HEK293 (cell line): ENCODE data around the gene CNMD.

Experiments
- EGR2 ChIP-seq: fragments of 450-650 bp; formaldehyde crosslinking; IDR thresholded peaks from 2 replicates; pipeline ENCODE4 v1.5.1; 2016; ENCODE audit warnings: low read depth, missing biosample characterization, missing genetic modification characterization
- SALL2 ChIP-seq: fragments of 450-650 bp; formaldehyde crosslinking; IDR thresholded peaks from 2 replicates; pipeline ENCODE4 v1.5.0; 2017; ENCODE audit warnings: missing biosample characterization, mild to moderate bottlenecking, missing genetic modification characterization, borderline replicate concordance
- ZNF121 ChIP-seq: fragments of 450-650 bp; formaldehyde crosslinking; IDR thresholded peaks from 2 replicates; pipeline ENCODE4 v1.5.1; 2016; ENCODE audit warnings: missing biosample characterization, missing genetic modification characterization
- ZNF140 ChIP-seq: fragments of 450-650 bp; formaldehyde crosslinking; IDR thresholded peaks from 2 replicates; pipeline ENCODE4 v1.5.1; 2016; ENCODE audit warnings: missing biosample characterization, missing genetic modification characterization
- ZNF510 ChIP-seq: fragments of 450-650 bp; formaldehyde crosslinking; IDR thresholded peaks from 2 replicates; pipeline ENCODE4 v1.5.1; 2018; ENCODE audit warnings: mild to moderate bottlenecking, missing genetic modification characterization, missing biosample characterization; ENCODE audit not compliant: insufficient replicate concordance
- ZNF629 ChIP-seq: fragments of 450-650 bp; formaldehyde crosslinking; IDR thresholded peaks from 2 replicates; pipeline ENCODE4 v1.5.1; 2017; ENCODE audit warnings: missing biosample characterization, missing genetic modification characterization
- ZNF707 ChIP-seq: fragments of 450-650 bp; formaldehyde crosslinking; IDR thresholded peaks from 2 replicates; pipeline ENCODE4 v1.5.1; 2016; ENCODE audit warnings: missing biosample characterization, missing genetic modification characterization
- TF ChIP-seq, protein P1 (sequence below): fragments of 450-650 bp; formaldehyde crosslinking; IDR thresholded peaks from 2 replicates; pipeline ENCODE4 v1.5.1; 2016; ENCODE audit warnings: missing biosample characterization, missing genetic modification characterization
- TF ChIP-seq, protein P2 (sequence below): fragments of 450-650 bp; IDR thresholded peaks from 2 replicates; pipeline ENCODE4 v1.5.1; 2018; ENCODE audit warnings: missing biosample characterization, mild to moderate bottlenecking, missing genetic modification characterization
- TF ChIP-seq, protein P3 (sequence below): fragments of 450-650 bp; formaldehyde crosslinking; IDR thresholded peaks from 2 replicates; pipeline ENCODE4 v1.5.1; 2016; ENCODE audit warnings: missing biosample characterization, missing genetic modification characterization, low read depth

DNA sequence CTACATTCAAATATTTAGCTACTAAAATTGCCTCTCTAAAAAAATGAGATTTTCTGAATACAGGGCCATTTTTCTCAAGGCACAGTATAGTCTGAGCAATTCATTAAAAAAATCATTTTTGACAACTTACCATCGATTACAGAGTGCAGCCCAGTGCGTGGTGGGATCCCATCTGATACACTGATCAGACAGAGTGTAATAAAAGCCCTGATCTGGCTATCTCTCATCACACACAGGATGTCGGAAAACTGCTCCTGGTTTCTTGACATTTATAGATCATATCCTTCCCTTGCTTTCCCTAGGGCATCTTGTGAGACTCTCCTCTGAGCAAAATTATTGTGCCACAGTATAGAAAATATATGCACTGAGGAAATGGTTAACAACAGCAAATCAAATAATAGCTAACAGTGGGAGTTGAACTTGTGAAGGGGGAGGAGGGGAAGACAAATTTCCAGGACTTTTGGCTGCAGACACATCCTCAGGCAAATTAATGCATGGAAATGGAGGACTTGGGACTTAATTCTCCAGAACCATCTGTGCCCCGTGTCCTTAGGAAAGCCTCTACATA is 28.4 kb upstream of the CNMD start:
- TF ChIP-seq, protein P1, sequence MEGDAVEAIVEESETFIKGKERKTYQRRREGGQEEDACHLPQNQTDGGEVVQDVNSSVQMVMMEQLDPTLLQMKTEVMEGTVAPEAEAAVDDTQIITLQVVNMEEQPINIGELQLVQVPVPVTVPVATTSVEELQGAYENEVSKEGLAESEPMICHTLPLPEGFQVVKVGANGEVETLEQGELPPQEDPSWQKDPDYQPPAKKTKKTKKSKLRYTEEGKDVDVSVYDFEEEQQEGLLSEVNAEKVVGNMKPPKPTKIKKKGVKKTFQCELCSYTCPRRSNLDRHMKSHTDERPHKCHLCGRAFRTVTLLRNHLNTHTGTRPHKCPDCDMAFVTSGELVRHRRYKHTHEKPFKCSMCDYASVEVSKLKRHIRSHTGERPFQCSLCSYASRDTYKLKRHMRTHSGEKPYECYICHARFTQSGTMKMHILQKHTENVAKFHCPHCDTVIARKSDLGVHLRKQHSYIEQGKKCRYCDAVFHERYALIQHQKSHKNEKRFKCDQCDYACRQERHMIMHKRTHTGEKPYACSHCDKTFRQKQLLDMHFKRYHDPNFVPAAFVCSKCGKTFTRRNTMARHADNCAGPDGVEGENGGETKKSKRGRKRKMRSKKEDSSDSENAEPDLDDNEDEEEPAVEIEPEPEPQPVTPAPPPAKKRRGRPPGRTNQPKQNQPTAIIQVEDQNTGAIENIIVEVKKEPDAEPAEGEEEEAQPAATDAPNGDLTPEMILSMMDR (tag by site-specific recombination): no peak
- TF ChIP-seq SALL2: no peak
- TF ChIP-seq, protein P2, sequence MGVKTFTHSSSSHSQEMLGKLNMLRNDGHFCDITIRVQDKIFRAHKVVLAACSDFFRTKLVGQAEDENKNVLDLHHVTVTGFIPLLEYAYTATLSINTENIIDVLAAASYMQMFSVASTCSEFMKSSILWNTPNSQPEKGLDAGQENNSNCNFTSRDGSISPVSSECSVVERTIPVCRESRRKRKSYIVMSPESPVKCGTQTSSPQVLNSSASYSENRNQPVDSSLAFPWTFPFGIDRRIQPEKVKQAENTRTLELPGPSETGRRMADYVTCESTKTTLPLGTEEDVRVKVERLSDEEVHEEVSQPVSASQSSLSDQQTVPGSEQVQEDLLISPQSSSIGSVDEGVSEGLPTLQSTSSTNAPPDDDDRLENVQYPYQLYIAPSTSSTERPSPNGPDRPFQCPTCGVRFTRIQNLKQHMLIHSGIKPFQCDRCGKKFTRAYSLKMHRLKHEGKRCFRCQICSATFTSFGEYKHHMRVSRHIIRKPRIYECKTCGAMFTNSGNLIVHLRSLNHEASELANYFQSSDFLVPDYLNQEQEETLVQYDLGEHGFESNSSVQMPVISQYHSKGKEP (tag by site-specific recombination): no peak
- TF ChIP-seq ZNF510 (tag by site-specific recombination): no peak
- TF ChIP-seq, protein P3, sequence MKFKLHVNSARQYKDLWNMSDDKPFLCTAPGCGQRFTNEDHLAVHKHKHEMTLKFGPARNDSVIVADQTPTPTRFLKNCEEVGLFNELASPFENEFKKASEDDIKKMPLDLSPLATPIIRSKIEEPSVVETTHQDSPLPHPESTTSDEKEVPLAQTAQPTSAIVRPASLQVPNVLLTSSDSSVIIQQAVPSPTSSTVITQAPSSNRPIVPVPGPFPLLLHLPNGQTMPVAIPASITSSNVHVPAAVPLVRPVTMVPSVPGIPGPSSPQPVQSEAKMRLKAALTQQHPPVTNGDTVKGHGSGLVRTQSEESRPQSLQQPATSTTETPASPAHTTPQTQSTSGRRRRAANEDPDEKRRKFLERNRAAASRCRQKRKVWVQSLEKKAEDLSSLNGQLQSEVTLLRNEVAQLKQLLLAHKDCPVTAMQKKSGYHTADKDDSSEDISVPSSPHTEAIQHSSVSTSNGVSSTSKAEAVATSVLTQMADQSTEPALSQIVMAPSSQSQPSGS: no peak
- TF ChIP-seq EGR2: no peak
- no peak for TF ChIP-seq ZNF707 (tag by site-specific recombination)
- no peak for TF ChIP-seq ZNF140 (tag by site-specific recombination)
- no peak for TF ChIP-seq ZNF121
- TF ChIP-seq ZNF629: no peak
